AG09319 (cell line): Measurements from ENCODE around the gene HOXA11.
A peak's percentile ranks its signal among the peaks of the same experiment; 100 is the strongest.

Experiments
- DNase-seq: peaks from one replicate; pipeline ENCODE4 v3.0.0-alpha.2; 2010; ENCODE audit warnings: low read depth; ENCODE audit errors: extremely low read depth
- TF ChIP-seq, protein P1 (sequence below): IDR thresholded peaks from 2 replicates; pipeline ENCODE4 v1.5.1; 2011; ENCODE audit warnings: low read depth, mild to moderate bottlenecking, inconsistent platforms, low read length, moderate library complexity

The HOXA11 gene

DNA sequence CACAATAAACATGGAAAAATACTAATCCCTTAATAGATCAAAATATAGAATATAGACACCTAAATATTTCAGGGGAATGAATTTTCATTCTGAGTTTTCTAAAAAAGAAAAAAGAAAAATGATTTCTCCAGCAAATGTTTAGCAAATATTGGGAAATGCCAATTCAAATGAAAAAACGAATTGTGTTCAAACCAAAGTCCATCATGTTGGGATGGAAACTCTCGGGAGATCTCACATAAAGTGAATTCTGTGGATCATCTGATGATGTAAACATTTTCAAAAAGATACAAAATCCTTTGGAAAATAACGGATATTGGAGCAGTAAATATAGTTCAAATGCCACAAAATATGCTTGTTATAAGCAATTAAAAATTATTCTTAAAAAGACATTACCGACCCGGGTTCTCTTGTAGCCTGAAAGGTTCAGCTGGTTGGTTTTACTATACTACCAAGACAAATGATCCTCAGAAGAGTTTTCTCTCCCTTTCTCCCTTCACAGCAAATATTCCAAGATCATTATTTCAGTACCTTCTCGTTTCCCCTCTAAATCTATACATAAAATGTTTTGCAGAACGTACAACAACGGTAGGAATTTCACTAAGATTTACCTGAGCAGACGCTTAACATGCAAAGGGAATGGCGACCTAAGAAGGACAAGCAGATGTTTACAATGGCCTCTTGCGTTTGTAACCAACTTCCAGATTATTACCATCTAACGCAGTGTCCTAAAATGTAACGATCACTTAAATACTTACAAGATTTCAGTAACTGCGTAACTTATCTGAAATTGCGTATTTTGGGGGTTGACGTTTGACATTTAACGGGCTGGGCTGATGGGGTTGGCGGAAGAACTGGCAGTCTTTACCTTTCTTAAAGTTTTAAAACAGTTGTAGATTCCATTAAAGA is 12.4 kb upstream of the HOXA11 start:
- no peak for DNase-seq

DNA sequence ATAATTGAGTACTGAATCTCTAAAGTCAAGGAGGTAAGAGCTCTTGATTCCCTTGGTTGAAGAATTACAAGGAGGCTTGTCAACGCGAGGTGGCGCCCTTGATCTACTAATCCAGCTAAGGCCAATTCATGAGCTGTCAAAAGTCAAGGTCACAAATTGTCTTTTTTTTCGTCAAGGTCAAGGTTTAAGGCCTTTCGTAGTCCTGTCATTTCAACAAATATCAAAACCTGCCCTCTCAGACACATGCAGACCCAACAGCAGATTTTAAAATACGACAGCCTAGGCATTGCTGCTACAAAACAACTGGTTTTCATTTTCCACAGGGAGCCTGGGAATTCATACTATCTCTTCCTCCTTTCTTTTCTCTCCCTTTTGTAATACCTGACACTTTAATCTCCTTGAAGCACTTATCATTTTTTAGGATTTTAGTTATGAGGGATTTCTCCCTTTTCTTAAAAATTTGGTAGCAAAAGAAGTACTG is 11.3 kb upstream of the HOXA11 start:
- DNase-seq: no peak
- TF ChIP-seq, protein P1, sequence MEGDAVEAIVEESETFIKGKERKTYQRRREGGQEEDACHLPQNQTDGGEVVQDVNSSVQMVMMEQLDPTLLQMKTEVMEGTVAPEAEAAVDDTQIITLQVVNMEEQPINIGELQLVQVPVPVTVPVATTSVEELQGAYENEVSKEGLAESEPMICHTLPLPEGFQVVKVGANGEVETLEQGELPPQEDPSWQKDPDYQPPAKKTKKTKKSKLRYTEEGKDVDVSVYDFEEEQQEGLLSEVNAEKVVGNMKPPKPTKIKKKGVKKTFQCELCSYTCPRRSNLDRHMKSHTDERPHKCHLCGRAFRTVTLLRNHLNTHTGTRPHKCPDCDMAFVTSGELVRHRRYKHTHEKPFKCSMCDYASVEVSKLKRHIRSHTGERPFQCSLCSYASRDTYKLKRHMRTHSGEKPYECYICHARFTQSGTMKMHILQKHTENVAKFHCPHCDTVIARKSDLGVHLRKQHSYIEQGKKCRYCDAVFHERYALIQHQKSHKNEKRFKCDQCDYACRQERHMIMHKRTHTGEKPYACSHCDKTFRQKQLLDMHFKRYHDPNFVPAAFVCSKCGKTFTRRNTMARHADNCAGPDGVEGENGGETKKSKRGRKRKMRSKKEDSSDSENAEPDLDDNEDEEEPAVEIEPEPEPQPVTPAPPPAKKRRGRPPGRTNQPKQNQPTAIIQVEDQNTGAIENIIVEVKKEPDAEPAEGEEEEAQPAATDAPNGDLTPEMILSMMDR: peak; percentile 83

More for the DNA sequence above, 12.4 kb upstream of the HOXA11 start:
- TF ChIP-seq, protein P1: no peak

DNA sequence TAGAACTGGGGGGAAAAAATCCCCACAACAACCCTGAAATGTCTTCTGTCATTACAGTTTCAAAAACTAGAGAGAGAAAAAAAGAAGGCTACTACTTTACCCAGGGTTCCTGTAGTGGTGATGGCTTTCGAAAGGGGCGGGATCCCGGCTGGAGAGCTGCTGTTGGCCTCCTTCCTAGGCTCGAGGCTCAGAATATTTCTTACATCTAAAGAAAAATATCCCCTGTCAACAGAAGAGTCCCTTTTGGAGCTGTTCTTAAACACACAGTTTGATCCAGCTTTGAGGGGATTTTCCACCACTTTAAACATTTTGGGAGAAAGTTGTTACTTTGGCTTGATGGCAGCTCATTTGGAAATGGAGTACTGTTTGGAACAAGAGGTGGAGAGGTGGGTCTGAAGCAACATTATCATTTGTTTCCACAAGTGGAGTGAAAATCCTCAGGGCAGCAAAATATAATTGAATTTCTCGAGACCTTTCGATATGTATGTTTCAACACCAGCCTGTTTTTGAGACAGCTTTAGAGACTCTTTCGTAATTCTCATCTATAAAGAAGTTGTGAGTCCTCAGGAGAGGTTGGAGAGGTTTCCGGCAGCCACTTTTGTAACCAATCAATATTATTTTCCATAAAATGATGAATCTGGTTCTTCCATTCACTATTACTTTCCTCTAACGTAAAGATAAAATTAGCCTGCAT is 9.8 kb upstream of the HOXA11 start:
- TF ChIP-seq, protein P1: no peak
- no peak for DNase-seq

DNA sequence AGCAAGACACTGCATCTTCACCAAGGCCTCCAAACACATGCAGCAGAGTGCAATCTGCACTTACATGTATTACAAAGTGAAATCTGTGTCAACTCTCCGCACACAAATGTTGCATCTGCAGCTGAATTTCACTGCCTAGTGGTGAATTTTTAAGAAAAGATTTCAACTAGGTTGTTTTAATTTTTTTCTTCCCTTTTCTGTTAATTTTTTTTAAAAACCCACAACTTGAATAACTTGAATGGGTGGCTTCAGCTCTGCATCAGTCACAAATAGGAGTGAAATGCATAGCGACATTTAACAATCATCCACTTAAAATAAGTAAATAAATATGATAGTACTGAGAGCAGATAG is 8.9 kb upstream of the HOXA11 start:
- TF ChIP-seq, protein P1: no peak
- no peak for DNase-seq

DNA sequence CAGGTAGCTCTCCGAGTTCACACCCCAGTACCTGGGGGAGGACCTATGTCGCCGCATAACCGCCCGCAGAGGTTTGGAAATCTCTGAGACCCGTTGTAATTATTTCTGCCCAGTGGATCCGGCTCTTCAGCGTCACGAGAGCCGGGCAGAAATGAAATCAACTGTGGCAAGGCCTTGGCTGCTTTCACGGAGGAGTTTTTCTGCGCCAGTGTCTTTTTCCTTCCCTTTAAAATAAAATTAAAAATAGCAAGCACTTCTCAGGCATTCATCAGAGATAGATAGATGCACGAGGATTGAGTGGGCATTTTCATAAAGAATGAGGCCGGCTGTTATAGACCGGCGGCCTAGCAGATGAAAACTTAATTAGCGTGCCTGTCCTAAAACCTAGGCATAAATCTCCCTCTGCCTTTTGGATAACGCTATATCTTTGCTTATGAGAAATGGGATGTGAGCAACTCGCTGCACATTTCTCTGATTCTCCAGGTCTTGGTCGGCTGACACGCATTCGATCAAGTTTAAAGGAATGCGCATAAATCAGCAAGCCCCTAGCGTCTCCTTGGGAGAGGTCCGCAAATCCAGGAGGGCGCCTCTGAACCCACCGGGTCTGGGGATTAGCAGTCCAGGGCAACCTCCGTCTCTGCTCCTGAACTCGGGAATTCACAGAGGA is 8.4 kb upstream of the HOXA11 start:
- TF ChIP-seq, protein P1: no peak
- no peak for DNase-seq

DNA sequence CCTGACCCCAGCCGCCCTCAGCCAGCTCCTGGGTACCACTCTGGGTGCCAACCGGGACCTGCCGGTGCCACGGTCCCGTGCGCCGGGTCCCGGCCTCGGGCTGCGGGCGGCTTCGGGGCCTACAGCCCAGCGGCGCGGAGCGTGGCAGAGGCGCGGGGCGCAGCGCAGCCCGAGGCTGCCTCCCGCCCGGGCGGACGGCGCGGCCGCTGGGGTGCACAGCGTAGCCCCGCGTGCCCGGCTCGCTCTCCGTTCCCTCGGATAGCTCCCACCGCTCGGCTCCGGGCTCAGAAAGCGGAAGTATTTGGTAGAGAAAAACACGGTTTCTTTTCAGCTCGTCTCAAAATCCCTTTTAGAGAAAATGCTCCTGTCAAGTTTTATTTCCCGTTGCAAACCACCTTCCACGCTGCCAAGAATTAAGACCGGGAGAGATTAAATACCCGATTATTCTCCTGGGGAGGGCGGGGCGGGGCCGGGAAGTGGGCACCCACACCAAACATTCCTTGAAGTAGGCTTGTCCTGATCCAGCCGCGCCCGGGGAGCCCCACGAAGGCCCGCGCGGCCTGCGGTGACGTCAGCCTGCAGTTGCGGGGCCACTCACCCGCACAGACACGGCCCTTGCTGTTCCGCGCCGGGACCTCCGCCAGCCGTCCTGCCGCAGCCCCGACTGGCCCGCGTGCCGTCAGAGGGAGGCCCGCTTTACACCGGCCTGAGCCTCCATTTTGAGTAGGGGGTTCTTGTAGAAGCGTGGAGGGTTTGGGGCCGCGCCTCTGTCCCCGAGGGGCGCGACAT is 7.7 kb upstream of the HOXA11 start:
- no peak for DNase-seq

More for the DNA sequence above, 7.7 kb upstream of the HOXA11 start:
- TF ChIP-seq, protein P1: no peak
